SK-N-SH treated with all-trans-retinoic acid at 6 μM for 48 hours (cell line): ENCODE measurements around the gene POU2F3.

ENCODE experiments used
- BACH2 ChIP-seq: fragments of 250-450 bp; sonication (Bioruptor Pico); IDR thresholded peaks from 2 replicates; pipeline ENCODE4 v1.9.0; 2021; ENCODE audit warnings: mild to moderate bottlenecking, borderline replicate concordance
- CSRNP3 ChIP-seq: fragments of 250-450 bp; sonication (Bioruptor Pico); IDR thresholded peaks from 2 replicates; pipeline ENCODE4 v1.5.1; 2021; ENCODE audit warnings: mild to moderate bottlenecking, moderate library complexity
- OSR1 ChIP-seq: fragments of 250-450 bp; sonication (Bioruptor Pico); IDR thresholded peaks from 2 replicates; pipeline ENCODE4 v1.8.0; 2022; ENCODE audit warnings: moderate library complexity, mild to moderate bottlenecking, inconsistent platforms
- PATZ1 ChIP-seq: fragments of 250-450 bp; sonication (Bioruptor Pico); IDR thresholded peaks from 2 replicates; pipeline ENCODE4 v1.8.0; 2020; ENCODE audit warnings: mild to moderate bottlenecking, moderate library complexity, borderline replicate concordance
- PPARA ChIP-seq: fragments of 250-450 bp; sonication (Bioruptor Pico); IDR thresholded peaks from 2 replicates; pipeline ENCODE4 v1.5.0; 2020; ENCODE audit warnings: mild to moderate bottlenecking, borderline replicate concordance
- TSHZ2 ChIP-seq: fragments of 250-450 bp; sonication (Bioruptor Pico); IDR thresholded peaks from 2 replicates; pipeline ENCODE4 v1.5.0; 2020; ENCODE audit warnings: mild to moderate bottlenecking, moderate library complexity
- ZFP3 ChIP-seq: fragments of 250-450 bp; sonication (Bioruptor Pico); IDR thresholded peaks from 2 replicates; pipeline ENCODE4 v1.5.0; 2020; ENCODE audit warnings: mild to moderate bottlenecking, moderate library complexity
- ZFP30 ChIP-seq: fragments of 450-650 bp; formaldehyde crosslinking; IDR thresholded peaks from 2 replicates; pipeline ENCODE4 v1.5.0; 2022; ENCODE audit warnings: mild to moderate bottlenecking, moderate library complexity
- TF ChIP-seq, protein P1 (sequence below): fragments of 250-450 bp; sonication (Bioruptor Pico); IDR thresholded peaks from 2 replicates; pipeline ENCODE4 v1.8.0; 2021; ENCODE audit warnings: low read depth, mild to moderate bottlenecking, moderate library complexity, borderline replicate concordance

DNA sequence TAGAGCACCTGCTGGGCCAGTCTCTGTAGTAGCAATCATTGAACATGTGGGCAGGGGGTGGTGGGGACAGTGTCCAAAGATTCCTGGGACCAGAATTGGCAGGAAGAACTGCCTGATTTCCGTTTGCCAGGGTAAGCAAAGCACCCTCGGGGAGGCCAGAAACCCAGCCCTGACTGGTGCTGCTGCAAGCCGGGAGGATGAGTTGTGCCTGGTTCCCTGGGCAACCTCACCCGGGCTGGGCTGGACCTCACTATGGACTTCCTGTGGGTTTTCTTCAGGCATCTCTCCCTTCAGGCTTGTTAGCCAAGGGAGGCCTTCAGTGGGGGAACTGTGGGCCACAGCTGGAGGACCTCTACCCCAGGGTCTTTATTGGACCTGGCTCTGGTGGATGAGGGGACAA lies 8.0 kb upstream of the POU2F3 start:
- TF ChIP-seq ZFP30 = no peak
- TF ChIP-seq ZFP3 (CRISPR knock-in tag) = no peak
- TF ChIP-seq PATZ1 (CRISPR knock-in tag) = no peak
- TF ChIP-seq OSR1 (CRISPR knock-in tag) = no peak
- TF ChIP-seq PPARA (CRISPR knock-in tag) = no peak
- TF ChIP-seq BACH2 = no peak
- TF ChIP-seq TSHZ2 (CRISPR knock-in tag) = no peak
- TF ChIP-seq CSRNP3 = no peak
- TF ChIP-seq, protein P1, sequence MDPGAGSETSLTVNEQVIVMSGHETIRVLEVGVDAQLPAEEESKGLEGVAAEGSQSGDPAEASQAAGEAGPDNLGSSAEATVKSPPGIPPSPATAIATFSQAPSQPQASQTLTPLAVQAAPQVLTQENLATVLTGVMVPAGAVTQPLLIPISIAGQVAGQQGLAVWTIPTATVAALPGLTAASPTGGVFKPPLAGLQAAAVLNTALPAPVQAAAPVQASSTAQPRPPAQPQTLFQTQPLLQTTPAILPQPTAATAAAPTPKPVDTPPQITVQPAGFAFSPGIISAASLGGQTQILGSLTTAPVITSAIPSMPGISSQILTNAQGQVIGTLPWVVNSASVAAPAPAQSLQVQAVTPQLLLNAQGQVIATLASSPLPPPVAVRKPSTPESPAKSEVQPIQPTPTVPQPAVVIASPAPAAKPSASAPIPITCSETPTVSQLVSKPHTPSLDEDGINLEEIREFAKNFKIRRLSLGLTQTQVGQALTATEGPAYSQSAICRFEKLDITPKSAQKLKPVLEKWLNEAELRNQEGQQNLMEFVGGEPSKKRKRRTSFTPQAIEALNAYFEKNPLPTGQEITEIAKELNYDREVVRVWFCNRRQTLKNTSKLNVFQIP (CRISPR knock-in tag) = no peak
